HG02571 (cell line): Measurements from ENCODE around the gene SUSD6.

Experiments
- ATAC-seq: cut with Tn5 transposase; IDR thresholded peaks from one replicate; pipeline ENCODE4 v1.9.1; 2021; ENCODE audit warnings: mild to moderate bottlenecking, moderate library complexity; ENCODE audit not compliant: unreplicated experiment

Gene SUSD6

DNA sequence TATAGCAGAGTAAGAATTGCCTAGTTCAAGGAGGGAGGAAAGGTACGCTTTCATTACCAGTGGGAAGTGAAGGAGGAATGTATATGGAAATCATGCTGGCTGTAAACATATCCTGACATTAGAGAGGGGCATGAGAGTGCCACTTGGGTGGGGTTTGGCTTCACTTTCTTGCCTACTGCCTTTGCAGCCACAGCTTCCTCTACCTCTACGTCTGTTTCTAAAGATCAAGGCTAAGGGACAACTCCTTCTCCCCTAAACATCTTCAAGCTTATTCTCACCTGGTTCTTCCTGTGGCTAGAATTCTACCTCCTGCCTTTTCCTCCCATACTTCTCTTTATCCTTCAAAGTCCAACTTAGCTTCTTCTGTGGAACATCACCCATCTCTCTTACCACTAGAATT is 58.0 kb downstream of the SUSD6 start:
- no peak for ATAC-seq

- no peak for ATAC-seq
These were observed 58.7 kb downstream of the SUSD6 start for GRCh38 chr14:69670093-69670492.

DNA sequence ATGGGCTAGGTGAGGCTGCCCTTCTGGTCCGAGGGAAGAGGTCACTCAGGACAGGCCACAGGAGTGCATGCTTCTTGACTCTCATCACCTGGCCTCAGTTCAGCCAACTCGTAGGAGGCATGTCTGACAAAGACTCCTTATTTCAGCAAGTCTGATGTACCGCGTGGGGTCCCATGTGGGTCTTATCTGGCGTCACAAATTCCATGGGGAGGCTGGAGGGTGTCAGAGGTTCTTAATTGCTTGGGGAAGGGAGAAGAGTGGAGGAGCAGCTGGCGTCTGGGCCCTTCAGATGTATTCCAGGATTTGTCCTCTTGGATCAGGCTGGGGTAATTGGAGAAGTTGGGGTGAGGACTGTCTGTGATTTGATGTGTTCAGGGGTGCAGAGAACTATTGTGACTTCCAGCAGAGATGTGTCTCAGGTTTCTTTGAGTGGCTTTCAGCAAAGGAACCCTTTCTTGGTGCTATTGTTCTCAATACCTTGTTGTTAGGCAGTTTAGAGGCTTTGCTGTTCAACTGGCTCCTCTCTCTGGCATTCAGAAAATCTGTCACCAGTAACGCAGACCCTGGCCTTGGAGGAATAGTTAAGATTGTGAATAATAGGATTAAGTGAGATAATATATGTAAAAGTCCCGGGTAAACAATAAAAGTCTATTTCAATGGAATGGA is 60.1 kb downstream of the SUSD6 start:
- no peak for ATAC-seq

GRCh38 chr14:69672356-69672755 is 61.0 kb downstream of the SUSD6 start:
- ATAC-seq = no peak

- ATAC-seq = no peak
These were observed 61.7 kb downstream of the SUSD6 start for GRCh38 chr14:69673104-69673503.

- no peak for ATAC-seq
These were observed 62.3 kb downstream of the SUSD6 start for GRCh38 chr14:69673578-69674305.

DNA sequence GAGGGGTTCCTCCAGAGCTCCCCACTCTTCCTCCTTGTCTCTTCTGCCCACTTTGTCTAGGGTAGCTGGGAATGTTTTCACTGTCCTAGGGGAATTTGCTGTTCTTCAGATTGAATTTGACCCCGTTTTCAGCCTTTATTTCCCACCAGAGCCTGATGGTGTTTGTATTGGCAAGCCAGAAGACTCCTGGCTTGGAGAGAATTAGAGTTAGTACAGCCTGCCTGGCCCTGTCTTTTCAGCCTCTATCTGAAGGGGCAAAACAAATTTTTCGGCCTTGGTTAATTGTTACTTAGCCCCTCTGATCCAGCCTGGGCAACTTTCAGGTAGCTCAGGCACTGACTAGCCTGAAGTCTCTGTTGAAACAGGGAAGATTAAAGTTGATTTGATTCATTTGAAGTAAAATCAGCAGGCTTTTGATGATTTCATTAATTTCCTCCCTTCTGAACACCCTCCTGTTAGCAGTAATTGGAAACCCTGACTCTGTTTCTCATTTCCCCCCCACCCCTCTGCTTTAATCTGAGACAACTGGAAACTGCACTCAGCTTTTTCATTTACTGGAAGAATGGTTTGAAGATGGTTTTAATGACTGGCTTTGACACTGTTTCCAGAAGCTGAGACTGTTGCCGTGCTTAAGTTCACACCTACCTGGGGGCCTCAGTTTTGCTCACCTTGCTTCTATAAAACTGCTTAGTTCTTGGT is 63.3 kb downstream of the SUSD6 start:
- ATAC-seq = no peak

DNA sequence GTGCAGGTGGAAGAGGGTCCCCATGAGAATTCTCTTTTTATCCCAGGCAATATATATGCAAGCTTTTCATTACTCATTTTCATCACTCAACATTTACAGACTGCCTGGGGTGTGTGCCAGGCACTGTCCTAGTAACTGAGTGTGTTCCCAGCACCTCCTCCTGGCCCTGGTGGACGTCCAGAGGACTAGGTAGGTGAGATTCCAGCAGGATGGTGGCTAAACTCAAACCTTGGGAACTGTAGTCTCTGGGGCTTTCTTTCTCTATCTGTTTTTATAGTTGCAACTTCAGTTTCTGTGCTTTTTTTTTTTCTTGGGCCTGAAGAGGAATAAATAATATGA is 63.8 kb downstream of the SUSD6 start:
- no peak for ATAC-seq

DNA sequence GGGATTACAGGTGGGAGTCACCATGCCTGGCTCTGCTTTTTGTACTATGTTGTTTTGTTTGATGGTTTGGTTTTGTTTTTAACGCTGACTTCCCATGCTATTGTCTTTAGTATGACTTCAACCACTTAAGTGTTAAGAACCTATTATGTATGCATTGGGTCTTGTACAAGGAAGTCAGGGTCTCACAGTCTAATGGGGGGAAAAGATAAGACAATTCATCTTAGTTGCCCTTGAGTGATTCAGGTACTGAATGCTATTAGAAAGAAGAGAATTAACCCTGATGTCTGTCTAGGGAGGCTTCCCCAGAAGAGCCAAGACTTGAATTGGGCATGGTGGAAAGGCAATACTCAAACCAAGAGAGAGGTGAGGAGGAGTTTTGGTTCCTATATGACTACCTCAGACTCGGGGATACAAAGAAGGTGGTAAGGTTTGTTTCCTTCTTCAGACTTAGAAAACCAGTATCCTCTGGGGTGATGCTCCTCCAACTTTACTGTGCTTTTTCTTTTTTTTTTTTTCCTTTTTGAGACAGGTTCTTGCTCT is 64.6 kb downstream of the SUSD6 start:
- ATAC-seq = peak; percentile 78

DNA sequence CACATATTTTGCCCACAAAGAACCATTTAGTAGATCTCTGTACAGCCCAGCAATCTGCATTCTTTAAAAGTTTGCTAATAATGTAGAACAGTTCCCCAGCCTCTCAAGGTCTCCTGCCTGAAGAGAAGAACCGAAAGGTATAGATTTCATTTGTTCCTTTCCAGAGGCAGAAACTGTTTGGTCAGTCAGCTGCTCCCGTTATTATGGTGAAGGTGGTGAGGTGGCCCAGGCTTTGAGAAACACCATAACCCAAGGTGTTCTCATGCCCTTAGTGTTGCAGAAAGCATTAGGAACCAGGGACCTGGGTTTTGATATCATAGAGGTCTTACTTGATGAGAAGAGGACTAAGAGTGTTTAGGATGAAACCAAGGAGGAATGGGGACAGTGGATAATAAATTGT is 65.3 kb downstream of the SUSD6 start:
- no peak for ATAC-seq

DNA sequence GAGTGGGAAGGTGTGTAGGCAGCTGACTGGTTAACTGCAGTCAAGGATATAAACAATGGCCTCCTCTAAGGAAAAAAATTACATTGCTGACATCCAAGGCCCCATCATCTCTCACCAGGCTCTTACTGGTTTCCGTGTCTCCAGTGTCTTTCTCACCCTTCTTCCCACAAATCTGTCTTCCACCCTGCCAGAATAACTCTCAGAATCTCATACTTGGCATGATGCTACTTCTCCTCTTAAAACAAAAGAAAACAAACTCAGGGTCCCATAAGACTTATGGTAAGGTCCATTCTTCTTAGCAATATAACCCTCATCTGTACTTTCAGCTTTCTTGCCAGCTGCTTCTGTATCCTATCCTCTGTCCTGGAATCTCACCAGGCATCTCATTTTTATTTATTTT is 68.9 kb downstream of the SUSD6 start:
- ATAC-seq = no peak

DNA sequence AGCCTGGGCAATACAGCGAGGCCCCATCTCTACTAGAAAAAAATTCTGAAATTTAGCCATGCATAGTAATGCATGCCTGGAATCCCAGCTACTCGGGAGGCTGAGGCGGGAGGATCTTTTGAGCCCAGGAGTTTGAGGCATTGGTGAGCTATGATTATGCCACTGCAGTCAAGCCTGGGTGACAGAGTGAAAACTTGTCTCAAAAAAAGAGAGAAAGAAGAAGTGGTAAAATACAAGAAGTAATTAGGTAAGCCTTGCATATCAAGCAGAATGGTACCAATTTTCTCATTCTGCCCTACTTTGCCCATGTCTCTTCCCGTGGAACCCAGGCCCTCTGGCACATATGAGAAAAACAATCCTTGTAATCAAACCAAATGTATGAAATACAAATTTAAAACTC is 70.7 kb downstream of the SUSD6 start:
- no peak for ATAC-seq

DNA sequence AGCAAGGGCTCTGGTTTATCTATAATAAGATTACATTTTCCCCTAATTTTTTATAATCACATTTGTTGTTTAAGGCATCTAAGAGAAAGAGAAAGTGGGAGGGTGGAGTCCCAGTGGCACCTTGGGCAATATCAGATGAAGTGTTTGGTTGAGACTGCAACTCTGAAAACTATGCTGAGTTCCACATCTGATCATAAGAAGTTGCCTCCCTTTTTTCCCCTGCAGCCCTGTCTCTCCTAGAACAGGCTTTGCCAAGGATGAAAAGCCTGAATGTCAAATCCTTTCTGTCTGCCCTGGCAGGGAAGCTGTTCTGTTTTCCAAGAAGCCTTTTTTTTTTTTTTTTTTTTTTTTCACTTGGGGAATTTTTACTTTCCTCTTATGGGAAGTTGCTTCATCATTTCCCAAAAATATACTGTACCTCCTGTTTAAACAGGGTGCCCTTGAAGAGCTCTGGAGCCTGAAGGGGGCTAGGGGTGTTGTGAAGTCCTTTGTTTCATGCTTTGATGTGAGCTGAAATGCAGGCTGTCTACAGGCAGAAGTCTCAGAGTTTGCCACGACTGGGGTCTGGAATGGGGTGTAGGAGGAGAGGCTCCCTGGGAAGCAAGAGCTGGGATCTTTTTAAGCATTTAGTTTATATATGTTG is 71.3 kb downstream of the SUSD6 start:
- no peak for ATAC-seq

- no peak for ATAC-seq
These were observed 72.6 kb downstream of the SUSD6 start for GRCh38 chr14:69683971-69684370.

DNA sequence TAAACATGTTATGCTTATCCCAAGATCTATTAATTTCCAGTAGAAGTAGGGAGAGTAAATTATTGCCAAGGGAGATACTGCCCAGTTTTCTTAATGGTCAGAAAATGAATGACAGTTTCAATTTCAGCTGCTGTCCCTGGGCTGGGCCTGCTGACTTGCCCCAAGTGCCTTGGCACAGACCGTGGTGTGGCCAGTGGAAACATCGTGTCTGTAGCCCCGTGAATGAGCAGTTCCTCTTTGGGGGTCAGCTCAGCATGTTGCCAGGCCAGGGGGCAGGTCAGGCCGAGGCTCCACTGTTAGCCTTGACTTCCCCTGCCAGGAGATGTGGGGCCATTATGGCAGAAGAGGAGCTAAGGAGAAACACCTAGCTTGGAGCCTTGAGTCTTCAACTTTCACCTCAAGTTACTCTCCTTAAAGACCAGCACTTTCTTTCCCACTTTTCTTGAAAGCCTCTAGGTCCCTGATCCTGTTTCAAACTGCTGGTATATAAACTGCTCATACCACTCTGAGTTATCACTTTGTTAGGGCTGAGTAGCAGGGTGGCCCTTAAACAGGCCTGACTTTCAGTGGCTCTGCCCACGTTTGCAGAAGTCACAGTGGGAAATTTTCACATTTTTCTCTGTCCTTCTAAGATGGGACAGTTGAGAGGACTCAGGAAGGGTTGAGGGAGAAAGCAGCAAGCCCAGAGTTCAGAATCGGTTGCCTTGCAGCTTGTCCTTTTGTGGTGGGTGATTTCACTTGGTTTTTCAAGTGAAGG is 73.2 kb downstream of the SUSD6 start:
- no peak for ATAC-seq

DNA sequence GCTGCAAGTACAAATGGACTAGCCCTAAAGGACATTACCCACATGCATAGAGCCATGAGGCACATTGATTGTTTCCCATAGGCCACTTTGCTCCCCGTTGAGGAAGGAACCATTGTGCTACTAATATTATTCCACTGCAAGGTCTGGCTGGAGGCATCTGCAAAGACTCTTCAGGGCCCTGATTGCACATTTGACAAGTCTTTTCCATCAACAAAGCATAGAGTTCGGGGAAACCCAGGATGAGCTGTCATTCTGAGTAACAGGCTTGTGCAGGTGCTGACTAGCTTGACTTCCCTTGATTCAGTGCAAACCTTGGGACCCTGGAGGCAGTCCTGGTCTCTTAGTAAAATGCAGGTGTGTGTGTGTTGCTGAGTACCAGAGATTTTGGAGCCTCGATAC is 73.8 kb downstream of the SUSD6 start:
- ATAC-seq = no peak

- ATAC-seq = no peak
These were observed 74.3 kb downstream of the SUSD6 start for GRCh38 chr14:69685716-69686115.

DNA sequence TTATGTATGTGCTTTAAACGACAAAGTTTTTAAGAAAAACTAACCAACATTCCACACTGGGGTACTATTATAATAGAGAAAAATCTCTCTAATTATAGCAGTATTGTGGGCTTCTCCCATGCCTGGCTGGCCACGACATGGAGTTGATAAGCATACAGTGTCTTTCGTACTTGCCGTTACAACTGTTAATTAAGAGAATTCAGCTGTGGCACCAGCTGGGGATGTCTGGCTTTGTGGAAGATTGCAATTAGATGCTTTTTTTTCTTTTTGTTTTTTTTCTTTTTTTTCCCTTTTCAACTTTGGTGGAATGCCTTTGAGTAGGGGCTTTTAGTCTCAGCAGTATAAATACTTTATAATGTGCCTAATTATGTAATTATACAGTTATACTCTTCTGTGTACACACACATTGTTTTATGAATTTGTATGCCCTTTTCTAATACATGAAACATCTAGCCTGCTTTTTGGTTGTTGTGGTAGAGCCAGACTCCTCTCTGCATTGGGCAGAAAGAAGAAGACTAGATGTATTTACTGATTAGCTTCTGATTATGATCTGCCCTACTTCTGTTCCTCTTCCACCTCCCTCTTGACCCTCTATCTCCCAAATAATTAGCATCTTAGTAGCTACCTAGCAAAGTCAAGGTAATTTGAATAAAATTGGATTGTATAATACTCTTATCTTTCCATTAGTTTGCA is 76.4 kb downstream of the SUSD6 start:
- no peak for ATAC-seq

DNA sequence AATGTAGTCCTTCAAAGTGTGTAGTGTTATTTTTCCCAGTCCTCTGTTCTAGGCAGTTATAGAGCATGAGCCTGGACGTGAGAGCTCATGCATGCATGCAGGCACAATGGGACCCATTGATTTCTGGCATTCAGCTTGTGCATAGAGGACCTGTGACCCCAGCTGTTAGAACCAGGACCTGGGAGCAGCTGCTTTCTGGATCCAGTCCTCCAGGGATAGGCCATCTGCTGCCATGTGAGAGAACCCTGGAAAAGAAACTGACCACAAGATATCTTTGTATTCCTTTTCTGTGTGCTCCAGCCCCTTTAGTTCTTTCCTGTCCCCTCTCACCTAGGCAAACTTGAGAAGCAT is 76.9 kb downstream of the SUSD6 start:
- ATAC-seq = no peak

- ATAC-seq = no peak
These were observed 78.6 kb downstream of the SUSD6 start for GRCh38 chr14:69690042-69690441.
